PC-3 (cell line): ENCODE measurements around the gene LHX4.

ENCODE experiments used
- CTCF ChIP-seq: fragments of 300-600 bp; sonication (generic); conservative IDR thresholded peaks from 2 replicates; pipeline ENCODE4 v1.5.1; 2017; ENCODE audit warnings: antibody characterized with exemption, low read depth, mild to moderate bottlenecking, low read length
- EZH2 ChIP-seq: fragments of 300-600 bp; sonication (generic); IDR thresholded peaks from one replicate; pipeline ENCODE4 v1.6.1; 2017; ENCODE audit warnings: antibody characterized with exemption, mild to moderate bottlenecking, low read length; ENCODE audit not compliant: unreplicated experiment

- TF ChIP-seq CTCF (no peak), EZH2 (no peak)
These were observed 4.7 kb upstream of the LHX4 start for GRCh38 chr1:180225403-180225802.
